NCI-H446 (cell line): Measurements from ENCODE around the gene USP20.

Source experiments
- DNase-seq, 2 experiments: peaks; one replicate each; lab custom pipeline; 2025; lab: John Stamatoyannopoulos, UW

The USP20 gene

GRCh38 chr9:129823935-129824601, 11.2 kb upstream of the USP20 start, which contains the start of gene TOR1A:
TOR1A (minus strand) TSS chr9:129824136; CDS start chr9:129824085, 51 bp downstream.
- peak; percentile 60 to 91 for DNase-seq

GRCh38 chr9:129826344-129826743, 8.9 kb upstream of the USP20 start:
- no peak for DNase-seq

GRCh38 chr9:129826759-129827158, 8.5 kb upstream of the USP20 start:
- no peak for DNase-seq

- no peak for DNase-seq
Measured at GRCh38 chr9:129828051-129828450, 7.2 kb upstream of the USP20 start.

- DNase-seq = no peak
Measured at GRCh38 chr9:129828969-129829368, 6.3 kb upstream of the USP20 start.

GRCh38 chr9:129832982-129833381, 2.3 kb upstream of the USP20 start:
- DNase-seq = no peak

GRCh38 chr9:129834489-129835127, 650 bp upstream of the USP20 start:
- no peak for DNase-seq

- no peak for DNase-seq
Measured at GRCh38 chr9:129835860-129836223, 584 bp downstream of the USP20 start.

GRCh38 chr9:129836311-129837007, 1.2 kb downstream of the USP20 start:
- no peak for DNase-seq

GRCh38 chr9:129838707-129839259, 3.5 kb downstream of the USP20 start:
- DNase-seq = no peak

- no peak for DNase-seq
Measured at GRCh38 chr9:129839324-129840023, 4.2 kb downstream of the USP20 start.

GRCh38 chr9:129840034-129840433, 4.8 kb downstream of the USP20 start:
- no peak for DNase-seq

- no peak for DNase-seq
Measured at GRCh38 chr9:129841071-129841470, 5.8 kb downstream of the USP20 start.

- no peak for DNase-seq
Measured at GRCh38 chr9:129845373-129845772, 10.1 kb downstream of the USP20 start.

GRCh38 chr9:129848712-129849441, 13.6 kb downstream of the USP20 start:
- DNase-seq = no peak

GRCh38 chr9:129849901-129850300, 14.6 kb downstream of the USP20 start:
- DNase-seq = no peak

GRCh38 chr9:129850821-129851550, 15.7 kb downstream of the USP20 start:
- DNase-seq = no peak

GRCh38 chr9:129851821-129852220, 16.6 kb downstream of the USP20 start:
- DNase-seq = no peak

GRCh38 chr9:129852579-129852978, 17.3 kb downstream of the USP20 start:
- no peak for DNase-seq

GRCh38 chr9:129853614-129854013, 18.4 kb downstream of the USP20 start:
- DNase-seq = no peak

- DNase-seq = no peak
Measured at GRCh38 chr9:129854588-129855110, 19.4 kb downstream of the USP20 start.
